NCI-H2029 treated with DMSO at 0.1 percent for 48 hours (cell line): ENCODE data around the gene LRRFIP1.
"Not testable (repeated sequence)": the region's sequence is repeated elsewhere in the genome, so short reads cannot be mapped to it uniquely, and the experiment has no call there.

Experiments
- DNase-seq: peaks from one replicate; lab custom pipeline; 2025; lab: John Stamatoyannopoulos, UW

Gene LRRFIP1

DNA sequence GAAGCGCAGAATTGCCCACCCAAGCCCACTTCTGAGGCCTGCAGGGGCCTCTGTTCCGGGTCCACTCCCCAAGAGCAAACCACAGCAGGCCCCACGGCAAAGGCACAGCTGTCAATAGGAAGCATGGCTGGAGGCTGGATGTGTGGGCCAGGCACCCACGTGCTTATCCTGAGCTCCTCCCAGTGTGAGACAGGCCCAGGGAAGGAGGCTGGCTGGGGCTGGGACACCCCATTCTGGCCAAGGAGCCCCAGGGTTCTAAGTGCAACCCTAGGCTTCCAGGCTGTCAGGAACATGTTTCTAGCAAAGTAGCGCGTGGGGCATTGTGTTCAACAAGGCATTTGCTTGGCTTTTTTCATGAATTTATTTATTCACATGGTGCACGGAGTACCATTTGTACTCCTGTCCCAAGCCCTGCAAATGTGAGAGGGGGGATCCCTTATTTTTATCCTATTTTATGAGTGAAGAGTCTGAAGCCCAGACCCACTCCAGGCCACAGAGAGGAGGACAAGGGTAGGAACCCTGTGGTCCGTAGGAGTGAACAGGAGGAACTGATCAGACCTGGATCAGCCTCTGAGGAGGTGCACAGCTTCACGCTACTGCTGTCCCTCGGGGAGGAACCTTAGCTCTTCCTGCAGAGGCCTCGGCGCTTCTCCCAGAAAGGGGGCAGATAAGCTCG is 30.7 kb upstream of the LRRFIP1 start:
- no peak for DNase-seq

DNA sequence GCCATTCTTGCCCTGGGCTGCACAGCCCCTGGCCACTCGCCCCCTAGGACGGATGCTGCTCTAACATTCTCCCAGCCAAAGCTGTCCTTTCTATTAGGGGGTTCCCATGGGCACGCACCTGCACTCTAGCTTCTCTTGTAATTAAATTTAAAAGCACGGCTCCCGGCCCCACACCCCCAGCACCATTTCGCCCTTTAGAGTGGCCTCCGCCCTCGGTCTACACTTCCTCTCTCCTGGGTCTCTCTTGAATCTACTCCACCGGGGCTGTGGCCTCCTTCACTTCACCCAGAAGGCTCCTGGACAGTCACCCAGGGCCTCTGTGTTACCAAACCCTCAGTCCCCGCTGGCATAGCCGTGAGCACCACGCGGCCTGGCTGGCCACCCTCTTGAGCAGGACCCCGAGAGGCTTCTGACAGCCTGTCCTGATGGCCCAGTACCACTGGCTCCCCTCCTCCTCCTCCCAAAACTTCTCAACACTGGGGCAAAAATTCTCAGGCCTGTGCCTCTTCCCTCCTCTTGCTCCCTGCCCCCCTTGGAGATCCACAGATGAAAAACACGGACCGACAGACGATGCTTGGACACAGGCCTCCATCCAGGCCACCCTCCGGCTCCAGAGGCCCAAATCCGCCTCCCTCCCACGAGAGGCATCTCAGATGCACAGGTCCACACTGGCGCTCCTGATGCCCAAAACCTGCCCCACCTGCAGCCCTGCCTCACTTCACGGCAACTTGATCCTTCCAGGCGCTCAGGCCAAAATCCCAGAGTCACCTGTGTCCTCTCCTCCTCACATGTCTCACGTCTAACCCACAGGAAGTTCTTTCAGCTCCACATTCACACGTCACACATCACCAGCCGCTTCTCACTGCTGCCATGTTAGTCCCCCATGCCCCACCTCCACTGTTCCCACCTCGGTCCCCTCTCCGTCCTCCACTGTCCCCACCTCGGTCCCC is 29.9 kb upstream of the LRRFIP1 start:
- DNase-seq = no peak

DNA sequence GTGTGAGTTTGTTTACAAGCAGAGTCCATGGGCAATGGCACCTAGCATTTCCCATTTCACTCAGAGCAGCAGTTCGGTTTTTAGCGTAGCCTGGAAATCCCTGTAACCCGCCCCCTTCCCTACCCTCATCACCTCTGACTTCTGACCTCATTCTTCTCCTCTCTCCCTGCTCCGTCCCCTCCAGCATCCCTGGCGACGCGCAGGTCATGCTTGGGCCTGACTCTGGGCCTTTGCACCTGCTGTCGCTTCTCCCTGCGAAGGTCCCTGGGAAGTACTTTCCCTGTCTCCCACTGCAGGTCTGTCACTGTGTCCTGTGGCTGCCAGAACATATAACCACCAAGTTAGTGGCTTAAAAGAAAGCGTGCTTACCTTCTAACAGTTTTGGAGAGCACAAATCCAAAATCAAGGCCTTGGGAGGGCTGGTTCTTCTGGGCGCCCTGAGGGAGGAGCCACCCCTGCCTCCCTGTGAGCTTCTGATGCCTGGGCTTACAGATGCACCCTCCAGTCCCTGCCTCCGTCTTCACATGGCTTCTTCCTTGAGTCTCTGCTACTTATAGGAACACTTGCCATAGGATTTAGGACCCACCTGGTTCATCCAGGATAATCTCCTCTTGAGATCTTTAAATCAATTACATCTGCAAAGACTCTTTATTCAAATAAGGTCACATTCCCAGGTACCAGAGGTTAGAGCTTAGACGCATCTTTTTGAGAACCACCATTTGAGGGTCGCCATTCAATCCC is 28.7 kb upstream of the LRRFIP1 start:
- no peak for DNase-seq

DNA sequence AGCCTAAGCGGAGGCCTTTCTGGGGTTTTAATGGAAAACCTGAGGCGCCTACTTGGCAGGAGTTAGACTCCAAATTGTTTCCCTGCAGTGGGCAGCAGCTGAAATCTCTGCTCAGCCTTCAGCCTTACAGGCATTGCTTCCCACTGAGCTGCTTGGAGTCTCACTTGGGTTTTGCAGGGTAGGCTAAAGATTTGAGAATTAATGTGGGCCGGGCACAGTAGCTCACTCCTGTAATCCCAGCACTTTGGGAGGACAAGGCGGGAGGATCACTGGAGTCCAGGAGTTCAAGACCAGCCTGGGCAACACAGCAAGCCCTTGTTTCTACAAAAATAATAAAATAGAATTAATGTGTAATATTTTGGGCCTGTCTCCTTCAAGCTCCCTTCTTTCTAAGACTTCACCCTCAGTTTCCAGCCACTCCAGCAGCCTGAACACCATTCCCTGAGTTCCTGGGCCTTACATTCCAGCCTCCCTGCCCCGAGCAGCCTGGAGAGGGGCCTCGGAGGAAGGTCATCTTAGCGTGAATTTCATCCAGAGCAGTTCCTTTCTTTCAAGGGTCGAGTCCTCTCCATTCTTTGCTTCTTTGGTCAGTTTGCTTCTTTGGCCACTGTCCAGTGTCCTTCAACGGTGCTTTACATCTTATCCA is 27.8 kb upstream of the LRRFIP1 start:
- no peak for DNase-seq

- no peak for DNase-seq
Measured at GRCh38 chr2:237600205-237600846, 27.1 kb upstream of the LRRFIP1 start.

- DNase-seq = no peak
Measured at GRCh38 chr2:237601453-237602116, 25.8 kb upstream of the LRRFIP1 start.

- no peak for DNase-seq
Measured at GRCh38 chr2:237602409-237602808, 25.0 kb upstream of the LRRFIP1 start.

GRCh38 chr2:237603049-237603717 is 24.2 kb upstream of the LRRFIP1 start:
- no peak for DNase-seq

DNA sequence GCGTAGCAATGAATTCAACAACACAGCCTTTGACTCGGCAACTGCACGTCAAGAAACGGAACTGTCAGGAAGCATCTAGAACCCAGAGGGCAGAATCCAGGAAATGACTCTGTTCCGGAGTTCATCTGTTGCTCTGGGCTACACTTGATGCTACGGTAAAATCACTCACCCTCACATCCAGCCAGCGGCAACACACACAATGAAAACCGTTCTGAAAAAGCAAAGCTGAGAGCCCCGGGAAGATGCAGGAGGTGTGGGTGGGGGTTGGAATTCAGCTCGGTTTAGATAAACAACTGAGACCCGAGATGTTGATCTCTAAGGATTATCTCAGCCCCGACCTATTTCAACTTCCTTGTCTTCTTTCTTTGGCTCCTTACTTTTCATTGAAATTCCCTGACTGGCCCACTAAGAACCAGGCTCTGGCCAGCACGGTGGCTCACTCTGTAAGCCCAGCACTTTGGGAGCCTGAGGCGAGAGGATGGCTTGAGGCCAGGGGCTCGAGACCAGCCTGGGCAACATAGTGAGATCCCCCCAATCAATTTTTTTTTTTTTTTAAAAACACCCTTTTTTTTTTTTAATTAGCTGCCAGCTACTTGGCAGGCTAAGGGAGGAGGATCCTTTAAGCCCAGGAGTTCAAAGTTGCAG is 23.5 kb upstream of the LRRFIP1 start:
- DNase-seq = no peak

DNA sequence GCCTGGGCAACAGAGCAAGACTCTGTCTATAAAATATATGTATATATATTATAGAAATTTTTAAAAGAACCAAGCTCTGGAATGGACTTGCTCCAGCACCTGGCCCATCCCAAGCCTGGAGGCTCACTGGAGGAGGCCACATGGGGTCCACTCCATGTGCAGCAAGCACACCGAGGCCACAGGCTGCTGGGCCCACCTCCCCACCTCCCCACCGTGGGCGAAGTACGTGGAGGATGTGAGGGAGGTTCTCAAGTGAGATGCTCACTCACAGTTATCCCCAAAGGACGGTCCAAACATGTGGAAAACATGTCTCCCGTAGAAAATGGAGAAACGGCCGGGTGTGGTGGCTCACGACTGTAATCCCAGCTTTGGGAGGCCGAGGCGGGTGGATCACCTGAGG is 23.0 kb upstream of the LRRFIP1 start:
- DNase-seq = no peak

DNA sequence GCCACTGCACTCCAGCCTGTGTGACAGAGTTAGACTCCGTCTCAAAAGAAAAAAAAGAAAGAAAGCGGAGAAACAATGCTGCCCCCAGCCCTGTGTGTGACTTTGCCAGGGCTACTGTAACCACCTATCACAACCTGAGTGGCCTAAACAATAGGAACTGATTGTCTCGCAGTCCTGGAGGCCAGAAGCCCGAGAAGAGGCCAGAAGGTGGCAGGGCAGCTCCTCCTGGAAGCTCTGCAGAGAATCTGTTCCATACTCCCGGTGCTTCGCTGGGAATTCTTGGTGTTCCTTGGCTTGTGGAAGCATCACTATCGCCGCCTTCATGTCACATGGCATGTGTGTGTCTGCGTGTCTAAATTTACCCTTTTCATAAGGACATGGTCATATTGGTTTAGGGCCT is 22.4 kb upstream of the LRRFIP1 start:
- no peak for DNase-seq

DNA sequence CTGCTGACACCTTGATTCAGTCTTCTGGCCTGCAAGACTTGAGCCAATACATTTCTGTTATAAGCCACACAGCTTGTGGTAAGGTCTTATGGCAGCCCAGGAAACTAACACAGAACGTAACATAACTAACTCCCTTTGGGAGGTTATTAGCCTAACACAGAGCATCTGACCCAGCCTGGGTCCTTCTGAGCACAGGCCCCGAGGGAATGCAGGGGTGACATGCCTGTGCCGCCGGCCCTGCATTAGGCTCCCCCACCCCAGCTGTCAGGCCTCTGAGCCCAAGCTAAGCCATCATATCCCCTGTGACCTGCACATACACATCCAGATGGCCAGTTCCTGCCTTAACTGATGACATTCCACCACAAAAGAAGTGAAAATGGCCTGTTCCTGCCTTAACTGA is 20.9 kb upstream of the LRRFIP1 start:
- DNase-seq = not testable (repeated sequence)

DNA sequence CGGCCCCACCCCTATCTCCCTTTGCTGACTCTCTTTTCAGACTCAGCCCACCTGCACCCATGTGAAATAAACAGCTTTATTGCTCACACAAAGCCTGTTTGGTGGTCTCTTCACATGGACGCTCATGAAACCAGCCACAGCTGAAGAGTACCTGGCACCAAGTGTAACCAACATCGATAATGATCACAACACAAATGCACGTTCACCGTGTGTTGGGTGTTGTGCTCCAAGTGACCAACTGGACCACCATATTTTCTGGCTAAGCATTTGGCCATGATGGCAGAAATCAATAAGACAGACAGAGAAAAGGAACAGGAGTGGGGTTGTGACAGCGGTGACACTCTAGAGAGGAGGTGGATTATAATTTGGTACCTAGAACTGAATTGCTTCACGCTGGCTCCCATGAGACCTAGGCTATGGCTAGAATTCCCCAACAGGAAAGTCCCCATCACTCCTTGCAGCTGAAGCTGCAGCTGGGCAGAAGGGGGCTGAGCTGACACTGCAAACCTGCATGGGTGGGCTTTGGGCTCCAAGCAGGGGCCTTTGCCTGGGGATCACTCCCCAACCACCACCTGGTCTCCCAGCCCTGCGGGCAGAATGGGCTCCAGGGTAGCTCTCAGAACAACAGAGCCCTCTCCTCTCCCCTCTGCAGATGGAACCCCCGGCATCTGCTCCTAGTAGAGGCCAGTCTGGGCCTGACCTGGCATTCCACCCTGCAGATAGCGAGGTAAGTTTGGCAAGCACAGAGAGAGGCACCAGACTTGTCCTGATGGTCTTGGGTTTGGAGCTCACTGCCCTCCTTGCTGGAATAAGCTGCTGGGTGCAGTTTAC is 14.6 kb upstream of the LRRFIP1 start:
- DNase-seq = no peak

- DNase-seq = no peak
Measured at GRCh38 chr2:237613679-237614078, 13.7 kb upstream of the LRRFIP1 start.

- DNase-seq = no peak
Measured at GRCh38 chr2:237614151-237614720, 13.2 kb upstream of the LRRFIP1 start.

DNA sequence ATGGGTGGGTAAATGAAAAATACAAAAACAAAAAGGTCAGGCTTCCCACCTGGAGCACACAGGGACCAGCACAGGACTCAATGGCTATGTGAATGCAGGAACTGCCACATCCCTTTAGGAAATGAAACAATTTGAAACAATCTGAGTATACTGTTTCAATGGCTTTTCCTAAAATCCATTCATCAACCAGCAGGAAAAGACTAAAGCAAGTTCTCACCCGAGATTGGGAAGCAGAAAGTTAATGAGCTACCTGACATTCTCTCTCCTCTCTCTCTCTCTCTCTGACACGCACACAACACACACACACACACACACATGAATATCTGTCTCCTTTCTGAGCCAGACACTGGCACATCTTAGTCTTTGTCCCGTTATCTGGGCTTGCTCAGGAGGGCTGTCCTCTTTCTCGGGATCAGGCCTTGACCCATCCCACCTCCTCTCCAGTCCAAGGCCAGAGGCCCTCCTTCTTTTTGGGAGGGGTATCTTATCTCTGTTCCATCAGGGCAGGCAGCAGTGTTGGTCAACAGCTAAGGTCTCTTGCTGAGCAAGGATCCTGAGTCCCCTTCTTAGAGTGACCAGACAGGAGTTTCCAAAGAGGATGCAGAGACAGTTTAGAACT is 11.6 kb upstream of the LRRFIP1 start:
- DNase-seq = no peak

DNA sequence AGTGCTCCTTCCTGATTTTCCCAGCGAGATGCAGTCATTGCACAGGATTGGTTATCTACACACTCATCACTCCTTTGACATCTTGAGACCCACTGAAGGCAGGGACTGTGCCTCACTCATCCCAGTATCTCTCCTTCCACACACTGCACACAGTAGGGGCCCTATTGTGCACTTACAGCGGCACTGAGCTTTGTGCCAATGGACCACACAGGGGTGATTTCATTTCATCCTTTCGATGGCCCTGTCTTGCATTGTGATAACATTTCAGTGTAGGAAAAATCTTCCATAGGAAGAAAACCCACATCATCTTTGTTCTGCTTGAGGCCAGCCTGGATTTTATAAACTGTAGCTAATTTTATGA is 11.0 kb upstream of the LRRFIP1 start:
- DNase-seq = no peak
